ENCODE data around the gene CREBL2.
"Not testable (repeated sequence)": the region's sequence is repeated elsewhere in the genome, so short reads cannot be mapped to it uniquely, and the experiment has no call there.

DNA sequence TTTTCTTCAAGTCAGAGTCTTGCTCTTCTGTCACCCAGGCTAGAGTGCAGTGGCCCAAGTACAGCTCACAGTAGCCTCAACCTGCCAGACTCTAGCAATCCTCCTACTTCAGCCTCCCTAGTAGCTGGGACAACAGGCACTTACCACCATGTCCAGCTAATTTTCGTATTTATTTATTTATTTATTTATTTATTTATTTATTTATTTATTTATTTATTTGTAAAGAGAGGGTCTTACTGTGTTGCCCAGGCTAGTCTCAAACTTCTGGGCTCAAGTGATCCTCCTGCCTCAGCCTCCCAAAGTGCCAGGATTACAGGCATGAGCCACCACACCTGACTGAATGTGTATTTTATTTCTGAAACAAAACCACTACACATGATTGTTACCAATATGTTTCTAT is 31.0 kb upstream of the CREBL2 start:
- TF ChIP-seq, protein P1, sequence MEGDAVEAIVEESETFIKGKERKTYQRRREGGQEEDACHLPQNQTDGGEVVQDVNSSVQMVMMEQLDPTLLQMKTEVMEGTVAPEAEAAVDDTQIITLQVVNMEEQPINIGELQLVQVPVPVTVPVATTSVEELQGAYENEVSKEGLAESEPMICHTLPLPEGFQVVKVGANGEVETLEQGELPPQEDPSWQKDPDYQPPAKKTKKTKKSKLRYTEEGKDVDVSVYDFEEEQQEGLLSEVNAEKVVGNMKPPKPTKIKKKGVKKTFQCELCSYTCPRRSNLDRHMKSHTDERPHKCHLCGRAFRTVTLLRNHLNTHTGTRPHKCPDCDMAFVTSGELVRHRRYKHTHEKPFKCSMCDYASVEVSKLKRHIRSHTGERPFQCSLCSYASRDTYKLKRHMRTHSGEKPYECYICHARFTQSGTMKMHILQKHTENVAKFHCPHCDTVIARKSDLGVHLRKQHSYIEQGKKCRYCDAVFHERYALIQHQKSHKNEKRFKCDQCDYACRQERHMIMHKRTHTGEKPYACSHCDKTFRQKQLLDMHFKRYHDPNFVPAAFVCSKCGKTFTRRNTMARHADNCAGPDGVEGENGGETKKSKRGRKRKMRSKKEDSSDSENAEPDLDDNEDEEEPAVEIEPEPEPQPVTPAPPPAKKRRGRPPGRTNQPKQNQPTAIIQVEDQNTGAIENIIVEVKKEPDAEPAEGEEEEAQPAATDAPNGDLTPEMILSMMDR (IDR thresholded peaks at IDR 0.05; ENCODE audit: low read length) = not testable (repeated sequence)
- not testable (repeated sequence) for TF ChIP-seq EZH2 (IDR thresholded peaks at IDR 0.05; ENCODE audit: borderline replicate concordance, low read length)

All from OCI-LY1 (cell line).